NCI-H510A treated with DMSO at 0.1 percent for 48 hours (cell line): ENCODE results near the gene POLD1.
"Not testable (repeated sequence)": the region's sequence is repeated elsewhere in the genome, so short reads cannot be mapped to it uniquely, and the experiment has no call there.

Experiments used
- DNase-seq: peaks from one replicate; lab custom pipeline; 2025; lab: John Stamatoyannopoulos, UW

Gene POLD1

GRCh38 chr19:50435627-50436026 lies 51.5 kb downstream of the POLD1 start:
- no peak for DNase-seq

DNA sequence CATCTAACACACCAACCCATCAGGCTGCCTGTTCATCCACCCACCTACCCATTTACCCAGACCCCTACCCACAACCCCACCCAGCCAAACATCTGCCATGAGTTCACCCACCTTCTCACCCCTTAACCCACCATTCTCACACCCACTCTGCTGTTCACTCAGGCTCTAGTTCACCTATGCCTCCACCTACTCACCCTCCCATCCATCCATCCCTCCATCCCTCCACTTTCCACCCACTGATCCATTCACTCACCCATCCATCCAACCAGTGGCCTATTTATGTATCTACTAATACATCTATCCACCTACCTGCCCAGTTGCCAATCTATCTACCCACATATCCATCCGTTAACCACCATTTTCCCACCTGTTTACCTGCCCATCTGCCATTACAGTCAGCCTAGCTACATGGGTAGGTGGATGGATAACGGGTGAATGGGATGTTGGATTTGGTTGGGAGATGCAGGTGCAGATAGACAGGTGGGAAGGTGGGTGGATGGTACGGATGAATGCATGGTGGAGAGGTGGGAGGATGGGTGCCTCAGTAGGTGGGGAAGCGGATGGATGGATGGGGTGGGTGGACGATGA lies 53.8 kb downstream of the POLD1 start:
- DNase-seq: no peak

DNA sequence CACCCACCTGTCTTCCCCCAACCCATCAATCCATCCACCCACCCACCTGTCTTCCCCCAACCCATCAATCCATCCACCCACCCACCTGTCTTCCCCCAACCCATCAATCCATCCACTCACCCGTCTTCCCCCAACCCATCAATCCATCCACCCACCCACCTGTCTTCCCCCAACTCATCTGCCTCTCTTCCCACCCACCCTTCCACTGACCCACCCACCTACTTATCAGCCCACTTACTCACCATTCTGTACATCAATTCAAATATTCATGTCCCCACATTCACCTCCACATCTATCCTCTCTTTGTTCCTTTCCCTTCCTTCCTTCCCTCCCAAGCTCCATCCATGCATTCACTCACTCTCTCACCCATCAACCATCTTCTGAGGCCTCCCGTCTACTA lies 55.0 kb downstream of the POLD1 start:
- DNase-seq: not testable (repeated sequence)

DNA sequence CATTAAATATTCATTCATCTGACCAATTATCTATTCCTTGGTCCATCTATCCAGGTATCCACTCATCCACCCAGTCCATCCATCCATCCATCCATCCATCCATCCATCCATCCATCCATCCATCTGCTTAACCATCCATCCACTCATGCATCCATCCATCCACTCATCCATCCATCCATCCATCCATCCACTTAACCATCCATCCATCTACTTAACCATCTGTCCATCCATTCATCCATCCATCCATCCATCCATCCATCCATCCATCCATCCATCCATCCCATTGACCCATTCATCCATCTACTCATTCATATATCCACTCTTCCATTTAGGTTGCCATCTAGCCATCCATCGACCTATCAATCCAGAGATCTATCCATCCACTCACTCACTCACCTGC lies 59.9 kb downstream of the POLD1 start:
- no peak for DNase-seq

GRCh38 chr19:50447053-50447452 lies 62.9 kb downstream of the POLD1 start:
- DNase-seq: no peak

DNA sequence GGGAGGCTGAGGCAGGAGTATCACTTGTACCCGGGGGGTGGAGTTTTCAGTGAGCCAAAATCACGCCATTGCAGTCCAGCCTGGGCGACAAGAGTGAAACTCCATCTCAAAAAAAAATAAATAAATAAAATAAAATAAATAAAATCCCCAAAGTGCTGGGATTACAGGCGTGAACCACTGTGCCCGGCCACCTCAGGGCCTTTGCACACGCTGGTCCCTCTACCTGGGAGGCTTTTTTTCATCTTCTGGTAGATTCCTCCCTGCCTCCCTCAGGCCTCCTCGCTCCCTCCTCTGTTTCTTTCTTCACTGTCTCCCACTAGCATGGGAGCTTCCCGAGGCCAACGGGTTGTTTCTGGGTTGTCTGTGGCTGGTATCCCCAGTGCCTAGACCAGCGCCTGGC lies 63.6 kb downstream of the POLD1 start:
- no peak for DNase-seq

DNA sequence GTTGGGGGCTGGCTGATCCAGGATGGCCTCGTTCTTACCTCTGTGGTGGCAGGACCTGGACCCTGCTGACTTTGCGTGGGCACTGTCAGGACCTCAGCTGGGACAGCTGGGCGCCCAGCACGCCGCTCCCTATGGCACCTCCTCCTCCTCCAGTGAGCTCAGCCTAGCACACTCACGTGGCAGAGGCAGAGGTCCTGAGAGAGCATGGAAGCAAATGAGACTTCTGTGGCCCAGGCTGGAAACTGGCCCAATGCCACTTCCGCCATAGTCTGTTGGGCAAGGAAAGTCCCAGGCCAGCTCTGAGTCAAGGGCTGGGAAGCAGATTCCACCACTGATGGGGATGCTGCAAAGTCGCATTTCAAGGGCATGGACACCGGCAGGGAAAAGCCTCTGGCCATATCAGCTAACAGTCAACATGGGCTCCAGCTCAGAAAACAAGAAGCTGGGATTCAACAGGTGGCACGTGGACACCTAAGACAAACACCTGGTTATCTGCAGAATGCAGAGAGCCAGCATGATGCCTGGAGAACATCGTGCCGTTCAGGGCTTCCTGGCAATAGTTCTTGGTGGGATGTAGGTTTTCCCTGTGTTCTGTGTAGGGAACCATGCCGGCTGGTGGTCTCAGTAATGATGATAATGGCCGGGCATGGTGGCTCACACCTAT lies 65.2 kb downstream of the POLD1 start:
- no peak for DNase-seq

GRCh38 chr19:50450369-50451222 lies 66.4 kb downstream of the POLD1 start:
- DNase-seq: no peak

- DNase-seq: no peak
Measured at GRCh38 chr19:50451223-50451534, 67.0 kb downstream of the POLD1 start.

- DNase-seq: no peak
Measured at GRCh38 chr19:50453243-50453642, 69.1 kb downstream of the POLD1 start.

- DNase-seq: no peak
Measured at GRCh38 chr19:50455992-50456391, 71.8 kb downstream of the POLD1 start.

- DNase-seq: no peak
Measured at GRCh38 chr19:50457300-50457699, 73.2 kb downstream of the POLD1 start.

DNA sequence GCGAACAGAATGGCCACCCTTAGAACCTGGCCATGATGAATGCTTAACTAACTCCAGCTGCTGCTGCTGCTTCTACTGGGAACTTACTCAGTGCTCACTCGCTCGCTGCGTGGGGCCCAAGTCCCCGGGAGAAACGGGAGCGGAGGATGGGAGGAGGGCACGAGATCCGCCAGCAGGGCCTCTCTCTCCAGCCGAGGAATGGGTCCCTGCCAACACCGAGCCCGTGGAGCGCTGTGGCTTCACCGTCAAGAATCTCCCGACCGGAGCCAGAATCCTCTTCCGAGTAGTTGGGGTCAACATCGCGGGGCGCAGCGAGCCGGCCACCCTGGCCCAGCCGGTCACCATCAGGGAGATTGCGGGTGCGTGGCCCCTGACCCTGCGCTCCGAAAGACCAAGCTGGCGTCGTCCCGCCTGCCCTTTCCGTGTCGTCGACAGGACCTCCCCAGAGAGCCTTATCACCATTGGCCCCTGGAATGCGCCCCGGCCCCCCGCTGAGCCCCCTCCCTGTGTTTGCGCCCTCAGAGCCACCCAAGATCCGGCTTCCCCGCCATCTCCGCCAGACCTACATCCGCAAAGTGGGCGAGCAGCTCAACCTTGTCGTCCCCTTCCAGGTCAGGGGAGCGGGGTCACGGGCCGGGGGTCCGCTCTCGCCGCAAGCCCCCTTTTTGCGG lies 74.4 kb downstream of the POLD1 start:
- no peak for DNase-seq

GRCh38 chr19:50459067-50459456 lies 74.9 kb downstream of the POLD1 start:
- no peak for DNase-seq

DNA sequence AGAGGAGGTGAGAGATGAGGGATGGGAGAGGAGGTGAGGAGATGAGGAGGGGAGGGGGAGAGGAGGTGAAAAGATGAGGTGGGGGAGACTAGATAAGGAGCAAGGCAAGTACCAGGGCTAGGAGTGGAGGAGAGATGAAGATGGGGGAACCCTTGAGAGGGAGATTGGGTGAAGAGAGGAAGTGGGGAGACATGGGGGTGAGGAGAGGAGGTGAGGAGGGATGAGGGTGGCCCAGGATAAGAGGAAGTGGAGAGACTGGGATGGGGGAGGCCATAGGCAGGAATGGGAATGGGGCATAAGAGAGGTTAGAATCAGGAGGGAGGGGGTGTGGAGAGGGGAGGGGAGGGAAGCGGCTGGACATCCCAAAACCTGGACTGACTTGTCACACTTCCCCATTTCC lies 75.5 kb downstream of the POLD1 start:
- no peak for DNase-seq

DNA sequence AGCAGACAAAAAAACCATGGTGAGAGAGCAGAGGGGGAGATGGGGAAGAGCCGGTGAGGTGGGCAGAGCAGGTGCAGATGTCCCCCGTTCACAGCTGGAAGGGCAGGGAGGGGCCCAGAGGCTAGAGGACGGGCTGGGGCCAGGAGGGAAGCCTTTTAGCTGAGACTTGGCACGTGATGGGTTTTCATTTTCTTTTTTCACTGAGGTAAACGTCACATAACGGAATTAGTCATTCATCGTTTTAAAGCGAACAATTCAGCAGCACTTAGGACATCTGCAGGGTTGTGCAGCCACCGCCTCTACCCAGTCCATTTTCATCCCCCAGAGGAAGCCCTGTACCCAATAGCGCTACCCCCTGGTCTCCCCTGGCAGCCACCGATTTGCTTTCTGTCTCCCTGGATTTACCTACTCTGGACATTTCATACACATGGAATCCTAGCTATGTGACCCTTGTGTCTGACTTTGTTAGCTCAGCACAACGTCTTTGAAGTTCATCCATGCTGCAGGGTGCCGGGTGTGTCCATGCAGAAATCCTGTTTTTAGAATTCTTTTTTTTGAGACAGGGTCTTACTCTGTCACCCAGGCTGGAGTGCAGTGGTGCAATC lies 76.1 kb downstream of the POLD1 start:
- no peak for DNase-seq

- peak; percentile 49 for DNase-seq
Measured at GRCh38 chr19:50461066-50461875, 77.1 kb downstream of the POLD1 start.

DNA sequence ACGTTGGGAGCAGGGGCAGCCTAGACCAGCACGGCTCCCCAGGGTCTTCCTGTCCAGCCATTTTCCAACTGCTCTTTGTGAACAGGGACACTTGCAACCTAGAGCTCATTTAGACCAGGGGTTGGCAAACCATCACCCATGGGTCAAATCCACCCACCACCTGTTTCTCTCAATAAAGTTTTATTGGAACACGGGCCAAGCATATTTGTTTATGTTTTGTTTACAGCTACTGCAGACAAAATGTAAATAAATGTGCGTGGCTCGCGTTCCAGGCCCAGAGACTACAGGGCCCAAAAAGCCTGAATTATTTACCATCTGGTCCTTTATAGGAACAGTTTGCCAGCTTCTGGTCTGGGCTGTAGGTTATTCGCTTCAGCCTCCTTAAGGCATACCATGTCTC lies 78.8 kb downstream of the POLD1 start:
- DNase-seq: no peak

DNA sequence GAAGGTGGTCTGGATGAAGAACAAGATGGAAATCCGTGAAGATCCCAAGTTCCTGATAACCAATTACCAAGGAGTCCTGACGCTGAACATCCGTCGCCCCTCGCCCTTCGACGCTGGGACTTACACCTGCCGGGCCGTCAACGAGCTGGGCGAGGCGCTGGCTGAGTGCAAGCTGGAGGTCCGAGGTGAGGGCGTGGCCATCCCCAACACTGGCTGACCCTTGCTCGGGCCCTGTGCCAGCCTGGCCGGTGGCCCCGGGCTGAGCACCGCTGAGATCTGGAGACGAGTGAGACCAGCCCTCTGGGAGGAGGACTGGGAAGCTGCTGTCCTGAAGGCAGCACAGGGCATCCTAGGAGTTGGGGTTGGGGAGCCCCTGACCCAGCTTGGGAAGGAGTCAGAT lies 80.2 kb downstream of the POLD1 start:
- no peak for DNase-seq

DNA sequence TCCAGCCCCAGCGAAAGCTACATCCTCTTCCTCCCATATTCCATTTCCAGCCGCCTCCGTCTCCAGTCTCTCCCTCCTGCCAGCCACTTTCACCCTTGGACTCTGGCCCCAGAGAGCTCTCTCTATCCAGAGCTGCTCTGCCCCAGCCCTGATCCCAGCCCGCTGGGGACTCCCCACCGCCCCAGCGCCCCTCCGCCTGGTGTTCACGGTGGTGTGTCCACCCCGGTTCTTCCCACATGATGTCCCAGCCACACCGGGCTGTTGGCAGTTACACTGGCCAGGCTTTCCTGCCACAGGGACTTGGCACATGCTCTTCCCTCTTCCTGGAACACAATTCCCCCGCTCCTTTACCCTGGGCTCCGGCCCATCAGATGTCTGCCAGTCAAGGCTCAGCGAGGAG lies 80.9 kb downstream of the POLD1 start:
- no peak for DNase-seq

- DNase-seq: peak; percentile 53
Measured at GRCh38 chr19:50465986-50466705, 82.0 kb downstream of the POLD1 start.
